OCI-LY1 (cell line): ENCODE data around the gene GNAS.

Source experiments
- CTCF ChIP-seq: fragments of 200-600 bp; sonication (generic), shearing (Covaris generic); IDR thresholded peaks from 2 replicates; pipeline ENCODE4 v1.5.1; 2017; ENCODE audit warnings: mild to moderate bottlenecking, antibody characterized with exemption, low read length, moderate library complexity, mixed read lengths
- EZH2 ChIP-seq: fragments of 200-600 bp; sonication (generic), shearing (Covaris generic); IDR thresholded peaks from 2 replicates; pipeline ENCODE4 v1.8.0; 2017; ENCODE audit warnings: borderline replicate concordance, mixed run types, mild to moderate bottlenecking, antibody characterized with exemption, low read length, moderate library complexity, mixed read lengths

- no peak for TF ChIP-seq CTCF
- no peak for TF ChIP-seq EZH2
Observed at GRCh38 chr20:58851969-58852458, 502 bp upstream of the GNAS start.
